PFSK-1 (cell line): ENCODE data around the gene EXOSC9.

ENCODE experiments used
- FOXP2 ChIP-seq: optimal IDR thresholded peaks from 2 replicates; pipeline ENCODE3; 2011; ENCODE audit warnings: borderline replicate concordance, control low read depth, inconsistent platforms; ENCODE audit not compliant: insufficient read depth; ENCODE audit errors: extremely low read length, extremely low read depth
- POLR2AphosphoS5 ChIP-seq: IDR thresholded peaks from 2 replicates; pipeline ENCODE4 v1.6.1; 2012; ENCODE audit warnings: low read depth, mild to moderate bottlenecking, control low read depth, low read length, moderate library complexity
- REST ChIP-seq, 2 experiments: IDR thresholded peaks; 2 replicates each; pipeline versions ENCODE4 v1.6.1 to v1.8.0; 2011 to 2012; ENCODE audit warnings: low read depth in 2 of 2, low read length in 2 of 2, control low read depth in 1 of 2, inconsistent platforms in 1 of 2, mild to moderate bottlenecking in 1 of 2, moderate library complexity in 1 of 2; ENCODE audit not compliant: insufficient read depth in 1 of 2
- SIN3A ChIP-seq: IDR thresholded peaks from 2 replicates; pipeline ENCODE4 v1.6.1; 2012; ENCODE audit warnings: mild to moderate bottlenecking, low read length, moderate library complexity, borderline replicate concordance; ENCODE audit not compliant: insufficient read depth
- TAF1 ChIP-seq: IDR thresholded peaks from 2 replicates; pipeline ENCODE4 v1.6.1; 2012; ENCODE audit warnings: low read length, control low read depth, borderline replicate concordance; ENCODE audit not compliant: insufficient read depth

The EXOSC9 gene

GRCh38 chr4:121824171-121824527, 23.0 kb downstream of the EXOSC9 start:
- no peak for TF ChIP-seq POLR2AphosphoS5
- no peak for TF ChIP-seq SIN3A
- no peak for TF ChIP-seq TAF1
- TF ChIP-seq FOXP2 = no peak
- no peak for TF ChIP-seq REST (IDR thresholded peaks at IDR 0.05; ENCODE audit: insufficient read depth in 1 of 2, low read depth in 2 of 2, low read length in 2 of 2)

DNA sequence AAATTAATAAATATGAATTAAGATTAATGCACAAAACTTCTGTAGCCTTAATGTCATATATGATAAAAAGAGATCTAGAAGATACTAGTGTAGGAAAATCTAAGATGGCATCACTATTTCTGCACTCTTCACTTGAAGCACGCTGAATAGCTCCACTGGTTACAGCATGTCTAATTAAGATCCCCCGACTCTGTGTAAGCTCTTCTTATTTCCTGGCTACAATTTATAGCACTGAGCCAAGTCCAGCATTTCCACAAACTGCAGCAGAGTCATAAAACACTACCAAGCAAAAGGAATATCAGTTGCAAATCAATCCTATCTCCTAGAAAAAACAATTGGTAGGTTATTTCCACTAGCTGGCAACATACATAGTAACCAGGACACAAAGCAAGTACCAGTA, 23.8 kb downstream of the EXOSC9 start:
- TF ChIP-seq TAF1 (no peak), REST (IDR thresholded peaks at IDR 0.05; ENCODE audit: insufficient read depth in 1 of 2, low read depth in 2 of 2, low read length in 2 of 2) (no peak), FOXP2 (no peak), SIN3A (no peak), POLR2AphosphoS5 (no peak)

GRCh38 chr4:121827853-121828252, 26.7 kb downstream of the EXOSC9 start:
- no peak for TF ChIP-seq TAF1
- TF ChIP-seq SIN3A = no peak
- TF ChIP-seq FOXP2 = no peak
- no peak for TF ChIP-seq POLR2AphosphoS5
- TF ChIP-seq REST (IDR thresholded peaks at IDR 0.05; ENCODE audit: insufficient read depth in 1 of 2, low read depth in 2 of 2, low read length in 2 of 2) = no peak

DNA sequence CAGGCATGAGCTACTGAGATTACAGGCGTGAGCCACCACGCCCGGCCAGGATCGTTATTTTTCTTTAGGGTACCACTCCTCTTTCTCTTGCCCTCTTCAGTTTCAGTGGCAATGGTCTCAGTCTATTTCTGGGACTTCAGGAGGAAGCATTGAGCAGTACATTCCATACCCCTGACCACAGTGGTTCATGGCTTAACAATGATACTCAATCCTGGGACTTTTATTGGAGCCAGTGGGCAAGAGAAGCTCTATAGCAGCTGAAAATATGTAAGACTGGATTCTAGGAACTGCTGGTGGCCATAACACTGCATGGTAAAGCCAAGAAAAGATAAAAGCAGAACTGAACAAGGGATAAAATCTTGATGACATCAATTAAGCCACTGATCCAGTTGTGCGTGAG, 28.4 kb downstream of the EXOSC9 start:
- TF ChIP-seq POLR2AphosphoS5 = no peak
- TF ChIP-seq TAF1 = no peak
- TF ChIP-seq FOXP2 = no peak
- TF ChIP-seq SIN3A = no peak
- TF ChIP-seq REST (IDR thresholded peaks at IDR 0.05; ENCODE audit: insufficient read depth in 1 of 2, low read depth in 2 of 2, low read length in 2 of 2) = no peak

DNA sequence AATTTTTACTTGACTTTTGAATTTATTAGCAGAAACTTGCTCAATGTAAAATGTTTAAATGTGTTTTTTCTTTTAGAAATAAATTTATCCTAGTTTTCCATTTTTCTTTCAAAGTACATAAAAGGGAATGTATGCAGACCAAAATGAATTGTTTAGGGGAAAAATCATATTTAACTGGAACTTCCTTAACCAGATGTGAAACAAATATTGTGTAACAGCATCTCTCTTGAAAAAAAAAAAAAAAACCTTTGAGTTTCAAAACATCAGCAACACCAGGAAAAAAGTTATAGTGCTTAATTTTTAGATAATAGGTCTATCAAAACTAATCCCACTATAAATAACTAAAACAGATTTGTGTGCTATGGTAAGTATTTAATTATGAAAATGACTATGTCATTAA, 37.0 kb downstream of the EXOSC9 start:
- TF ChIP-seq SIN3A (no peak), REST (IDR thresholded peaks at IDR 0.05; ENCODE audit: insufficient read depth in 1 of 2, low read depth in 2 of 2, low read length in 2 of 2) (no peak), TAF1 (no peak), FOXP2 (no peak), POLR2AphosphoS5 (no peak)
